BE2C (cell line): Measurements from ENCODE around the gene TBX18.

Experiments used
- DNase-seq: peaks from one replicate; pipeline ENCODE4 v3.0.0-alpha.2; 2020
- H3K27me3 ChIP-seq: fragments of 250-450 bp; sonication (Bioruptor Pico); 2 replicates; pipeline ENCODE4 v1.5.1; 2020; ENCODE audit warnings: mild to moderate bottlenecking
- H3K36me3 ChIP-seq: fragments of 250-450 bp; sonication (Bioruptor Pico); 2 replicates; pipeline ENCODE4 v1.5.1; 2020; ENCODE audit warnings: mild to moderate bottlenecking
- H3K4me1 ChIP-seq: fragments of 250-450 bp; sonication (Bioruptor Pico); 2 replicates; pipeline ENCODE4 v1.5.1; 2020
- H3K4me3 ChIP-seq: 2 replicates; pipeline ENCODE4 v1.5.1; 2011; ENCODE audit warnings: low read depth, low read length
- H3K9me3 ChIP-seq: fragments of 250-450 bp; sonication (Bioruptor Pico); 2 replicates; pipeline ENCODE4 v1.5.1; 2020
- TF ChIP-seq, protein P1 (sequence below): IDR thresholded peaks from 2 replicates; pipeline ENCODE4 v1.5.1; 2012; ENCODE audit warnings: mild to moderate bottlenecking, low read depth, low read length

The TBX18 gene

DNA sequence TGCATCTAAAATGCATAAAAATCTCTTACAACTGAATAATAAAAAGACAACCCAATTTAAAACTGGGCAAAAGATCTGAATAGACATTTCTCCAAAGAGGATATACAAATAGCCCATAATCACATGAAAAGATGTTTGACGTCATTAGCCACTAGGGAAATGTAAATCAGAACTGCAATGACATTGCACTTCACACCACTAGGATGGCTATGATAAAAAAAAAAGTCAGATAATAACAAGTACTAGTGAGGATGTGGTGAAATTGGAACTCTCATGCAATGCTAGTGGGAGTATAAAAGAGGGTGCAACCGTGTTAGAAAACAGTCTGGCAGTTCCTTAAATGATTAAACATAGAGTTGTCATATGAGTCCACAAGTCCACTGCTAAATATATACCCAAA lies 24.3 kb upstream of the TBX18 start:
- H3K4me1 ChIP-seq = no peaks in the 10 kb centered on the region
- H3K36me3 ChIP-seq = no peaks in the 10 kb centered on the region
- no peaks in the 10 kb centered on the region; the same call in 1 of the 2 replicates for H3K27me3 ChIP-seq
- no peak overlapping the region for H3K4me3 ChIP-seq
- no peaks in the 10 kb centered on the region for H3K9me3 ChIP-seq
- DNase-seq = no peak
- TF ChIP-seq, protein P1, sequence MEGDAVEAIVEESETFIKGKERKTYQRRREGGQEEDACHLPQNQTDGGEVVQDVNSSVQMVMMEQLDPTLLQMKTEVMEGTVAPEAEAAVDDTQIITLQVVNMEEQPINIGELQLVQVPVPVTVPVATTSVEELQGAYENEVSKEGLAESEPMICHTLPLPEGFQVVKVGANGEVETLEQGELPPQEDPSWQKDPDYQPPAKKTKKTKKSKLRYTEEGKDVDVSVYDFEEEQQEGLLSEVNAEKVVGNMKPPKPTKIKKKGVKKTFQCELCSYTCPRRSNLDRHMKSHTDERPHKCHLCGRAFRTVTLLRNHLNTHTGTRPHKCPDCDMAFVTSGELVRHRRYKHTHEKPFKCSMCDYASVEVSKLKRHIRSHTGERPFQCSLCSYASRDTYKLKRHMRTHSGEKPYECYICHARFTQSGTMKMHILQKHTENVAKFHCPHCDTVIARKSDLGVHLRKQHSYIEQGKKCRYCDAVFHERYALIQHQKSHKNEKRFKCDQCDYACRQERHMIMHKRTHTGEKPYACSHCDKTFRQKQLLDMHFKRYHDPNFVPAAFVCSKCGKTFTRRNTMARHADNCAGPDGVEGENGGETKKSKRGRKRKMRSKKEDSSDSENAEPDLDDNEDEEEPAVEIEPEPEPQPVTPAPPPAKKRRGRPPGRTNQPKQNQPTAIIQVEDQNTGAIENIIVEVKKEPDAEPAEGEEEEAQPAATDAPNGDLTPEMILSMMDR = no peak

DNA sequence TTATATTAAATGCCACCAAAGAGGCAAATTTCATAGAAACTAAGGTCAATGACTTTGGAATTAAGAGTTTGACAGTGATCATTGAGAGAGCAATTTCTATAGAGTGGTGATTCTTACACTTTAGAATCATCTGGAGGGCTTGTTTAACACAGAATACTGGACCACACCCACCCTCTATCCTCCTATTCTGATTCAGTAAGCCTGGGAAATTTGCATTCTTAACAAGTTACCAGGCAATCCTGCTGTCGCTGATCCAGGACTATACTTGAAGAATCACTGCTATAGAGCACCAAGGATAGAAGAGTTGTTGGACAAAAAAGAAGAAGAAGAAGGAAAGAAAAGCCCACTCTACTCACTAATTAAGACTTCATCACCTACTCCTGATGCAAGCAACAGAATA lies 21.3 kb upstream of the TBX18 start:
- peaks cover 6% of the 10 kb centered on the region for H3K27me3 ChIP-seq
- no peak for DNase-seq
- H3K9me3 ChIP-seq = no peaks in the 10 kb centered on the region
- no peak overlapping the region for H3K4me3 ChIP-seq
- H3K4me1 ChIP-seq = no peaks in the 10 kb centered on the region
- TF ChIP-seq, protein P1 = no peak
- no peaks in the 10 kb centered on the region for H3K36me3 ChIP-seq

DNA sequence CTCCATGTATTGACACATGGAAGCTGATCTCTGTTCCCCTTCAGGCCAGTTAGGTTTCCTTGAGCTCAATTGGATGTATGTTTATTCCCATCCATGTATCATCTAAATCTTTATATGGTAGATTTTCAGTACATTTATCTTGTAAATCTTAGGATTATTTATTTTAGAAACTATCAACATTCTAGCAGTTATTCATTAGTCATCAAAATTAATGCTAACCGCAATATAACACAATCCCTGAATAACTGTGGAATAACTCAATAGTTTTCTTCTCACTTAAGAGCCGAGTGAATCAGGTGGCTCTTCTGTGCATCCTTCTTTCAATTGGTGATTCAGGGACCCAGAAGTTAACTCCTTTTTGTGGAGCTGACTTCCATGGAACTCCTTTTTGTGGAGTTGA lies 15.5 kb upstream of the TBX18 start:
- TF ChIP-seq, protein P1 = no peak

DNA sequence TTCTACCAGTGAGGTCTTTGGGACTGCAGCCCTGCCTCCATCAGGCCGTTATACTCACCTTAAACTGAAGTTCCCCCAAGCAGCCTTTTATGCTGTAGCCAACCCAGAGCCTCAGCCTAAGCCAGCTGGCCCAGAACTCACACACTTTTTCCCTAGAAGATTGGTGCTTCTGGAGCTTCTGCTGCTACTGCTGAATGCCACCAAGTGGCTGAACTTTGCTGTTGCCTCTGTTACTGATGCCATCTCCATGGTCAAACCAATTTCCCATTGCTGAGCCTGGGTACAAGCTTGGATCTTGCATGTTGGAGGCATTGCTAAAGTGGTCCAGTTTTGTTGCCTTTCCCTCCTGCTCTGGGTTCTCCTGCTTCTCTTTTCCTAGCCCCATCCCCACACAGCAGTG lies 15.0 kb upstream of the TBX18 start:
- TF ChIP-seq, protein P1 = peak; percentile 29
- no peak for DNase-seq

More for the DNA sequence above, 15.5 kb upstream of the TBX18 start:
- peaks cover 33% of the 10 kb centered on the region for H3K27me3 ChIP-seq
- no peaks in the 10 kb centered on the region for H3K36me3 ChIP-seq
- no peaks in the 10 kb centered on the region for H3K4me1 ChIP-seq
- DNase-seq = no peak
- no peak overlapping the region for H3K4me3 ChIP-seq
- H3K9me3 ChIP-seq = no peaks in the 10 kb centered on the region

DNA sequence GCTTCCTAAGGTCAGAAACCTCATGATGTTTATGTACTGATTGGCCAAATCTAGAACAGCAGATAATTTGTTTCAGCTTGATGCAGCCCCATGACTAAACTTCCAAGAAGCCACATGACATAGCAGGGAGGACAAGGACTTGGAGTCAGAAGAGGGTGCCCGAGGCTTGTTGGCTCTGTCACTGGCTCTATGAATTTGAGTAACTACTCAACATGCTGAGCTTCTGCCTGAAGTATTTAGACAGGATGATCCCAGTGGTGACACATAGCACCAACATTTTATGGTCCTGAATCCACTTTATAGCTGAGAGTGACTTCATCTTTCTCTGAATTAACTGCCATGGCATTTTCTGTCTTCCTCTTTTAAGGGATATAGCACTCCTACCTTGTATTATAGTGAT lies 13.5 kb upstream of the TBX18 start:
- no peaks in the 10 kb centered on the region for H3K9me3 ChIP-seq
- no peaks in the 10 kb centered on the region for H3K4me1 ChIP-seq
- DNase-seq = no peak
- TF ChIP-seq, protein P1 = no peak
- H3K27me3 ChIP-seq = peaks cover 49% of the 10 kb centered on the region
- no peak overlapping the region for H3K4me3 ChIP-seq
- H3K36me3 ChIP-seq = no peaks in the 10 kb centered on the region

More for the DNA sequence above, 15.0 kb upstream of the TBX18 start:
- Histone ChIP-seq H3K9me3 (no peaks in the 10 kb centered on the region), H3K4me1 (no peaks in the 10 kb centered on the region), H3K4me3 (no peak overlapping the region), H3K36me3 (no peaks in the 10 kb centered on the region), H3K27me3 (peaks cover 39% of the 10 kb centered on the region)

DNA sequence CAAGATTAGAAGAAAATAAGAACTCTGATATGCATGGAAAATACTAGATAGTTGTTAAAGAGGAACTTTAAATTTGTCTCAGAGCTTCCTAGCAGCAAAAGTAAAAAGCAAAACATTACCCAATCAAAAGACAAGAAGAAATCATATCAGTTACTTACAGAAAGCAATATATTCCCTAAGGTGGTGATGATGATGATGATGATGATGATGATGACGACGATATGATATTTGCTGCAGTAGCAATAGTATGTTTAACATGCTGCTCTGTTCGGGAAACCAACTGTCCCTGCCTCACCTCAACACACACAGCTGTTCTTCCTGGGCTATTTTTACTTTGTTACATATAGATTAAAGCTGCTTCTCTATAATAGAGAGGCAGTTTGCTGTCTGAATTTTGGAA lies 12.0 kb upstream of the TBX18 start:
- no peak for DNase-seq
- no peaks in the 10 kb centered on the region for H3K4me1 ChIP-seq
- TF ChIP-seq, protein P1 = no peak
- no peaks in the 10 kb centered on the region for H3K9me3 ChIP-seq
- no peaks in the 10 kb centered on the region for H3K36me3 ChIP-seq
- no peak overlapping the region for H3K4me3 ChIP-seq
- H3K27me3 ChIP-seq = peaks cover 62% of the 10 kb centered on the region
